Sigmoid colon (tissue), 7 donors: ENCODE results near the gene MUC5B. TPM values are rescaled to one million over a fixed set of nuclear protein-coding genes. Genes with fewer than 3 reads are reported as not detected.

Source experiments
- DNase-seq: peaks from one replicate; pipeline ENCODE4 v3.0.0-alpha.2; 2019
- H3K27ac ChIP-seq, 4 donors: fragments of 200-600 bp; sonication (generic); one replicate each; pipeline ENCODE4 v1.5.1; 2016 to 2019; ENCODE audit warnings: mild to moderate bottlenecking in 1 of 4
- H3K27me3 ChIP-seq, 3 donors: fragments of 200-600 bp; sonication (generic); one replicate each; pipeline ENCODE4 v1.5.1; 2019; ENCODE audit warnings: mild to moderate bottlenecking in 1 of 3
- H3K36me3 ChIP-seq, 4 donors: fragments of 200-600 bp; sonication (generic); one replicate each; pipeline ENCODE4 v1.5.1; 2016 to 2019
- H3K4me1 ChIP-seq, 4 donors: fragments of 200-600 bp; sonication (generic); one replicate each; pipeline ENCODE4 v1.5.1; 2017 to 2019
- H3K4me3 ChIP-seq, 4 donors: fragments of 200-600 bp; sonication (generic); one replicate each; pipeline ENCODE4 v1.5.1; 2017 to 2019; ENCODE audit warnings: mild to moderate bottlenecking in 2 of 4, moderate library complexity in 1 of 4
- H3K9me3 ChIP-seq, 4 donors: fragments of 200-600 bp in 3 of 4; sonication (generic) in 3 of 4; one replicate each; pipeline versions ENCODE4 v1.5.1 to v1.6.1; 2013 to 2019
- CTCF ChIP-seq, 4 experiments: fragments of 450-650 bp in 3 of 4; fragments of 200-600 bp in 1 of 4; IDR thresholded peaks; one replicate each; pipeline ENCODE4 v1.5.1; 2016 to 2019; ENCODE audit warnings: antibody characterized with exemption in 4 of 4, mild to moderate bottlenecking in 3 of 4, moderate library complexity in 2 of 4
- EP300 ChIP-seq, 4 donors: sonication (generic); formaldehyde crosslinking; IDR thresholded peaks; one replicate each; pipeline ENCODE4 v1.6.1; 2017; ENCODE audit warnings: antibody characterized with exemption in 4 of 4
- POLR2A ChIP-seq, 2 donors: fragments of 450-650 bp; IDR thresholded peaks; one replicate each; pipeline ENCODE4 v1.6.1; 2016; ENCODE audit warnings: antibody characterized with exemption in 2 of 2, mild to moderate bottlenecking in 2 of 2, moderate library complexity in 2 of 2
- POLR2AphosphoS5 ChIP-seq, 4 donors: sonication (generic); formaldehyde crosslinking; IDR thresholded peaks; one replicate each; pipeline ENCODE4 v1.6.1; 2017; ENCODE audit warnings: antibody characterized with exemption in 4 of 4
- WGBS, 2 donors: extraction: QIAGEN DNeasy Blood & Tissue Kit; methylation state at CpG; one replicate each; pipeline ENCODE4 v1.1.7; 2013; 5-methylcytosine and 5-hydroxymethylcytosine counted together
- intact Hi-C: fragments of 100-400 bp; cut with DNase I; formaldehyde crosslinking; loops from one replicate; pipeline ENCODE4 v1.15.1; 2023
- polyA plus RNA-seq, 3 donors: library from polyadenylated mRNA; stranded (reverse); fragments of 200-250 nt; gene quantifications; one replicate each; pipeline ENCODE4 v1.2.3, GENCODE V29; 2013
- total RNA-seq, 4 donors: library from RNA; depleted of rRNA; stranded (reverse); fragments of >200 nt; gene quantifications; one replicate each; pipeline ENCODE4 v1.1.0, GENCODE V29; 2016
- donor health status: healthy with polysubstance abuse.
- donor health status: Bipolar disorder and iron deficiency.
- donor health status: healthy.

Gene MUC5B
- total and polyA plus RNA-seq, 7 donors, result 0.83 to 131 (median 2.8) TPM; not detected in 3

GRCh38 chr11:1196516-1197391, 26.1 kb upstream of the MUC5B start:
- Histone ChIP-seq H3K27me3 (peaks cover 8 to 78% (median 48%) of the 10 kb centered on the region in 3 donors), H3K4me3 (no peak overlapping the region), H3K36me3 (no peaks in the 10 kb centered on the region), H3K27ac (no peak overlapping the region), H3K4me1 (no peaks in the 10 kb centered on the region), H3K9me3 (no peaks in the 10 kb centered on the region)
- WGBS, 2 donors, result 80 to 84% methylated on average over 28 of the region's 28 CpGs
- intact Hi-C loops, result no loop called here
- DNase-seq, result peak; percentile 55
- no peak for TF ChIP-seq CTCF (IDR thresholded peaks at IDR 0.05)
- no peak for TF ChIP-seq POLR2AphosphoS5 (IDR thresholded peaks at IDR 0.05)
- no peak for TF ChIP-seq EP300 (IDR thresholded peaks at IDR 0.05)
- TF ChIP-seq POLR2A (IDR thresholded peaks at IDR 0.05), result no peak

GRCh38 chr11:1197431-1197885, 25.4 kb upstream of the MUC5B start:
- DNase-seq, result peak; percentile 48
- TF ChIP-seq EP300 (IDR thresholded peaks at IDR 0.05), result no peak
- no peak for TF ChIP-seq POLR2AphosphoS5 (IDR thresholded peaks at IDR 0.05)
- no peak for TF ChIP-seq POLR2A (IDR thresholded peaks at IDR 0.05)
- TF ChIP-seq CTCF (IDR thresholded peaks at IDR 0.05), result no peak
- no peaks in the 10 kb centered on the region for H3K4me1 ChIP-seq
- no peaks in the 10 kb centered on the region for H3K36me3 ChIP-seq
- peaks cover 8 to 77% (median 48%) of the 10 kb centered on the region in 3 donors for H3K27me3 ChIP-seq
- whole genome bisulfite sequencing, 2 donors, result 85 to 88% methylated on average over 29 of the region's 29 CpGs
- intact Hi-C loops, result no loop called here
- no peak overlapping the region for H3K4me3 ChIP-seq
- no peaks in the 10 kb centered on the region for H3K9me3 ChIP-seq
- H3K27ac ChIP-seq, result no peak overlapping the region

- DNase-seq, result peak; percentile 58
Observed at GRCh38 chr11:1197886-1198560, 24.8 kb upstream of the MUC5B start.

More at GRCh38 chr11:1197886-1198560, 24.8 kb upstream of the MUC5B start:
- intact Hi-C loops, result no loop called here
- TF ChIP-seq POLR2AphosphoS5 (IDR thresholded peaks at IDR 0.05) (no peak), EP300 (IDR thresholded peaks at IDR 0.05) (no peak), POLR2A (IDR thresholded peaks at IDR 0.05) (no peak), CTCF (IDR thresholded peaks at IDR 0.05) (no peak)
- 80 to 84% methylated on average over 33 of the region's 33 CpGs for WGBS, 2 donors
- Histone ChIP-seq H3K36me3 (no peaks in the 10 kb centered on the region), H3K9me3 (no peaks in the 10 kb centered on the region), H3K4me1 (peaks cover 0 to 4% (median 2%) of the 10 kb centered on the region in 4 donors), H3K27ac (no peak overlapping the region), H3K27me3 (peaks cover 11 to 78% (median 48%) of the 10 kb centered on the region in 3 donors), H3K4me3 (no peak overlapping the region)
